Peyer's patch (tissue), 4 donors: ENCODE results near the gene SWAP70. TPM values are rescaled to one million over a fixed set of nuclear protein-coding genes. Genes with fewer than 3 reads are reported as not detected.

Experiments
- DNase-seq, 3 donors: peaks; one replicate each; pipeline ENCODE4 v3.0.0-alpha.2; 2017 to 2019
- H3K27ac ChIP-seq, 4 donors: fragments of 200-600 bp; sonication (generic); one replicate each; pipeline ENCODE4 v1.5.1; 2016 to 2019
- H3K27me3 ChIP-seq, 2 donors: fragments of 200-600 bp; sonication (generic); one replicate each; pipeline ENCODE4 v1.5.1; 2019
- H3K36me3 ChIP-seq, 3 donors: fragments of 200-600 bp; sonication (generic); one replicate each; pipeline ENCODE4 v1.5.1; 2016 to 2019
- H3K4me1 ChIP-seq, 4 donors: fragments of 200-600 bp; sonication (generic); one replicate each; pipeline ENCODE4 v1.5.1; 2016 to 2019
- H3K4me3 ChIP-seq, 4 donors: fragments of 200-600 bp; sonication (generic); 1 replicate in 3 of 4; 2 replicates in 1 of 4; pipeline ENCODE4 v1.5.1; 2016 to 2019; ENCODE audit warnings: mild to moderate bottlenecking in 1 of 4
- H3K9me3 ChIP-seq, 4 donors: fragments of 200-600 bp; sonication (generic); one replicate each; pipeline ENCODE4 v1.5.1; 2016 to 2019; ENCODE audit warnings: mild to moderate bottlenecking in 1 of 4
- POLR2A ChIP-seq, 2 donors: fragments of 450-650 bp; IDR thresholded peaks; one replicate each; pipeline ENCODE4 v1.5.1; 2017; ENCODE audit warnings: antibody characterized with exemption in 2 of 2, mild to moderate bottlenecking in 2 of 2, moderate library complexity in 2 of 2
- total RNA-seq, 4 donors: library from RNA; depleted of rRNA; stranded (reverse); fragments of >200 nt; gene quantifications; one replicate each; pipeline ENCODE4 v1.1.0, GENCODE V29; 2016
- TF ChIP-seq, protein P1 (sequence below), 6 experiments: fragments of 450-650 bp in 4 of 6; fragments of 200-600 bp in 2 of 6; sonication (generic) in 1 of 6; IDR thresholded peaks; one replicate each; pipeline ENCODE4 v1.5.1; 2017 to 2019; ENCODE audit warnings: antibody characterized with exemption in 6 of 6, mild to moderate bottlenecking in 3 of 6, moderate library complexity in 1 of 6

SWAP70 gene
- total RNA-seq, 4 donors from 2014 or later = 16.8 to 62.7 (median 26.1) TPM

DNA sequence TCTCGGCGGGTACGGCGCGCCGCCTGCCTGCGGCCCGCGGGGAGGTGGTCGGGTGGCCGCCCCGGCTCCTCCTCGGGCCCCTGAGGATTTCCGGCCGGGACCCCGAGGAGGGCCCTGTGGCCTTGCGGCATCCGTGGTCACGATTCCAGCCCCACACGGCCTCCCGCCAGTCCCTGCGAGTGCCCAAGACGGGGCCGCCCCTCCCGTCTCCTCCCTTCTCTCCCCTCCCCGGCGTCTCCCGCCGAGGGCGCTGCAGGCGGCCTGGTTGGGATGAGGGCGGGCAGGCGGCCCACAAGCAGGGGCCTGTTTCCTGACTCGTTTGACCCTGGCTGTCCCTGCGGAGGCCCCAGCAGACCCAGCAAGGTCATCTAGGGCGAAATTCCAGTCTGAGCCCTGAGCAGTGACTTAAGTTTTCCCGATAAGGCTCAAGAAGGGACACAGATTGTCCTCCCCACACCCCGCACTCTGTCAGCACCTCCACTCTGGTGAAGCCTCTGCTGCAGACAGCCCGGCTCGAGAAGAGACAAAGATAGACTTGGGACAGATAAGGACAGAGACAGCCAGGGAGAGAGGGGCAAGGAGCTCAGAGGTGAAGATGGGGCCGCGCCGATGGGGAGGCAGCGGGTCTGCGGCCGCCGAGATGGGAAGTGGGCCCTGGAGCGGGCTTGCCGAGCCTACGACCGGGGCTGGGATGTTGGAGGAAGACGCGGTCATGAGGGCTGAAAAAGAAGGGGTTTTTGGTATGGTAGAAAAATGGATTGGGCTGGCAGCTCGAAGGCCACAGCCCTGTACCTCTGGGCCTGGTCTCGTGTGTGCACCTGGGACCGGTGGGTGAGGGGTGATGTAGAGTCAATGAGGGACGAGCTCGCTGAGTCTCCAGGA lies 95.0 kb downstream of the SWAP70 start:
- Histone ChIP-seq H3K27me3 (no peaks in the 10 kb centered on the region), H3K4me1 (peaks cover 2 to 39% (median 25%) of the 10 kb centered on the region in 4 donors), H3K9me3 (no peaks in the 10 kb centered on the region), H3K4me3 (peak overlapping the region; percentile 58 to 84 (median 81)), H3K36me3 (no peaks in the 10 kb centered on the region), H3K27ac (peak overlapping the region; percentile 81 to 91 (median 88))
- TF ChIP-seq, protein P1, sequence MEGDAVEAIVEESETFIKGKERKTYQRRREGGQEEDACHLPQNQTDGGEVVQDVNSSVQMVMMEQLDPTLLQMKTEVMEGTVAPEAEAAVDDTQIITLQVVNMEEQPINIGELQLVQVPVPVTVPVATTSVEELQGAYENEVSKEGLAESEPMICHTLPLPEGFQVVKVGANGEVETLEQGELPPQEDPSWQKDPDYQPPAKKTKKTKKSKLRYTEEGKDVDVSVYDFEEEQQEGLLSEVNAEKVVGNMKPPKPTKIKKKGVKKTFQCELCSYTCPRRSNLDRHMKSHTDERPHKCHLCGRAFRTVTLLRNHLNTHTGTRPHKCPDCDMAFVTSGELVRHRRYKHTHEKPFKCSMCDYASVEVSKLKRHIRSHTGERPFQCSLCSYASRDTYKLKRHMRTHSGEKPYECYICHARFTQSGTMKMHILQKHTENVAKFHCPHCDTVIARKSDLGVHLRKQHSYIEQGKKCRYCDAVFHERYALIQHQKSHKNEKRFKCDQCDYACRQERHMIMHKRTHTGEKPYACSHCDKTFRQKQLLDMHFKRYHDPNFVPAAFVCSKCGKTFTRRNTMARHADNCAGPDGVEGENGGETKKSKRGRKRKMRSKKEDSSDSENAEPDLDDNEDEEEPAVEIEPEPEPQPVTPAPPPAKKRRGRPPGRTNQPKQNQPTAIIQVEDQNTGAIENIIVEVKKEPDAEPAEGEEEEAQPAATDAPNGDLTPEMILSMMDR (IDR thresholded peaks at IDR 0.05) = peak in 1 of 6 experiments; percentile 12
- no peak for TF ChIP-seq POLR2A (IDR thresholded peaks at IDR 0.05)
- DNase-seq = peak; percentile 68 to 84 (median 83)

DNA sequence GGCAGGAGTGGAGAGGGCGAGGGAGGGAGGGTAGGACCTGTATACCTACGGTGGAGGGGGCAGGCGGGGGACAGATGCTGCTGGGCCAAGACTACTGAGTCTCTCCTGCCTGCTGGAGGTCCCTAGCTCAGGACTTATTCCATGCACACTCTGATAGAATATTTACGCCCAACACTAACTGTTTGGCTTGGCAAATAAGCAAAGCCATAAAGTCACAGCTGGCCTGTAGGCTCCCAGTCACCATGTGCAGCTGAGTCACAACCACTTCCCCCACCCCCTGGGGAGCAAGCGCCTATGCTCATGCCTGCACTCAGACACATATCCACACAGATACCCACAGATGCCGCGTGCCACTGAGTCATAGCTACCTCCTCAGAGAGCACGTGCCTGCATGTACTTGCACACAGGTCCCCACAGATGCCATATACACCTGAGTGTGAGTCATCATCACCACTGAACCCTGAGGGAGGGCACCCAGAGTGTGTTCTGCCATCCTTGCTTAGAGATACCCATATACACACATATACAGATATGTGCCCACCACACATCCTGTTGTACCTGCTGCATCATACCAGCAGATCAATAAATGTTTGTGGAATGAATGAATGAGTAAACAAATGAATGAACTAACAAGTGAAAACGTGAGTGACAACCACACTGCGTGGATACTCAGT lies 95.8 kb downstream of the SWAP70 start:
- TF ChIP-seq, protein P1 (IDR thresholded peaks at IDR 0.05) = peak in 2 of 6 experiments; percentile 8 to 21
- TF ChIP-seq POLR2A (IDR thresholded peaks at IDR 0.05) = peak in 1 of 2 donors; percentile 31
- H3K4me3 ChIP-seq = peak overlapping the region in 3 of 4 donors; percentile 79 to 84 (median 83)

DNA sequence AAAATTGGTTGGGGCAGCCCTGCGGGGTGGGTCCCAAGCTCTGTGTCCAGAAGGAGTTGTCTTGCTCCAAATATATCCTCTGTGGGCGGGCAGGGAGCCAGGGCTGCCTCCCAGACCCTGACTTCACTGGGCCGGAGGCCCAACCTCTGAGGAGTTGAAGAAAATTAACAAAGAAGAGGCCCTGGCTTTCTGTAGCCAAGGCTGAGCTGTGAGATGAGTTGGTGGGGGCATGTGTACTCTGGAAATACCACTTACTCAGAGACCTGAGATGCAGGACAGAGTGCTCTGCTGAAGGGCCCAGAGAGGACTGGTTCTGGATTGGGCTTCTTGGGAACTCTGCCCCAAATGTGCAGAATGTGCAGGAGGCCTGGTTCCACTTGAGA lies 96.3 kb downstream of the SWAP70 start:
- Histone ChIP-seq H3K9me3 (no peaks in the 10 kb centered on the region), H3K4me1 (peaks cover 2 to 41% (median 24%) of the 10 kb centered on the region in 4 donors), H3K27me3 (no peaks in the 10 kb centered on the region), H3K27ac (peak overlapping the region; percentile 15 to 91 (median 88)), H3K4me3 (no peak overlapping the region), H3K36me3 (no peaks in the 10 kb centered on the region)
- peak in 2 of 3 donors; percentile 71 to 82 for DNase-seq
- TF ChIP-seq, protein P1 (IDR thresholded peaks at IDR 0.05) = no peak
- no peak for TF ChIP-seq POLR2A (IDR thresholded peaks at IDR 0.05)

More for the DNA sequence above, 95.8 kb downstream of the SWAP70 start:
- Histone ChIP-seq H3K27me3 (no peaks in the 10 kb centered on the region), H3K9me3 (no peaks in the 10 kb centered on the region), H3K4me1 (peaks cover 2 to 39% (median 24%) of the 10 kb centered on the region in 4 donors), H3K36me3 (no peaks in the 10 kb centered on the region), H3K27ac (peak overlapping the region; percentile 81 to 91 (median 88))
- DNase-seq = peak; percentile 68 to 95 (median 92)

DNA sequence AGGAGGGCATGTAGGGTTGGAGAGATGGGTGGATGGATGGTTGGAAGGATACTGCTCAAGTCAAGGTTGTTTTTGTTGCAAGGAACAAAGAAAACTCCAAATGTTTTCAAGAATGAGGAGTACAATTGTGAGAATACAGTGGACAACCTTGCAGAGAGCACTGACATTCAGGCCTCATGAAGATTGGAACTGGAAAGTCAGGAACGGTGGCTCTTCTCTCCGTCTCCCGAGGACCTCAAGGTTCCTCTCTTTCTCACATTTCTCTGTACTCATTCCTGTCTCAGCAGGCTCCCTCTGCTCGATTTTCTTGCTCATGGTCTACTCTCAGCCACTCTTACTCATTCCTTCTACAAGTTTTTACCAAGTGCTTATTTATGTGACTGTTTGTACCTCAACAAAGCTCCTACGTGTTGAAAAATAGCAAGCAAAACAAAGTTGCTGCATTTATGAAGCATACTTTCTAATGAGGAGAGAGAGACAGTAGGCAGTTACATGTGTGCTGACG lies 97.6 kb downstream of the SWAP70 start:
- no peaks in the 10 kb centered on the region for H3K27me3 ChIP-seq
- H3K4me1 ChIP-seq = peaks cover 2 to 35% (median 14%) of the 10 kb centered on the region in 4 donors
- no peaks in the 10 kb centered on the region for H3K36me3 ChIP-seq
- no peak for DNase-seq
- H3K4me3 ChIP-seq = no peak overlapping the region
- no peak overlapping the region for H3K27ac ChIP-seq
- TF ChIP-seq, protein P1 (IDR thresholded peaks at IDR 0.05) = no peak
- TF ChIP-seq POLR2A (IDR thresholded peaks at IDR 0.05) = no peak
- H3K9me3 ChIP-seq = no peaks in the 10 kb centered on the region

DNA sequence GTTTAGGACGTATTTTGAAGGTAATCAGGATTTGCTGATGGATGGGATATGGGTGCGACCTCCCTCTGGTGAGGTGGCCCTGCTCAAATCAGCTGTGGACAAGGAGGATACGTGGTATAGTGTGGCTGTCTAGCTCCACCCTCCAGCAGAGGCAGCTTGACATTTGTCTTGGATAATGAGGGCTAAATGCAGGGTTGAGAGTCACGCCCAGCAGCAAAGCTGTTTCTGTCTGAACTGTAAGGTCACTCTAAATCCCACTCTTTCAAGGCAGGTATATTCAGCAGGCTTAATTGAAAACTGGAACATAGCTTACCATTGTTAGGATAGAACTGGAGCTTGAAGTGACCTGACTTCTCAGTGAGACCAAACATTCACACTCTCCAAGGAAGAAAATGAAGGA lies 98.7 kb downstream of the SWAP70 start:
- no peak overlapping the region for H3K4me3 ChIP-seq

More for the DNA sequence above, 98.7 kb downstream of the SWAP70 start:
- H3K9me3 ChIP-seq = no peaks in the 10 kb centered on the region
- peaks cover 2 to 31% (median 7%) of the 10 kb centered on the region in 4 donors for H3K4me1 ChIP-seq
- H3K27me3 ChIP-seq = no peaks in the 10 kb centered on the region
- DNase-seq = no peak
- H3K36me3 ChIP-seq = no peaks in the 10 kb centered on the region
- TF ChIP-seq POLR2A (IDR thresholded peaks at IDR 0.05) = no peak
- TF ChIP-seq, protein P1 (IDR thresholded peaks at IDR 0.05) = no peak
- H3K27ac ChIP-seq = no peak overlapping the region
